ENCODE results near the gene DMPK. TPM values are rescaled to one million over a fixed set of nuclear protein-coding genes. Genes with fewer than 3 reads are reported as not detected.

DMPK gene
- total and polyA plus RNA-seq, 9 of the 15 experiments (the other 6 are each of a cell fraction or from before 2014, with no cell fraction given) = 0.24 to 31.3 (median 7.3) TPM

- TF ChIP-seq POLR2H (tag; IDR thresholded peaks at IDR 0.05; ENCODE audit: low read depth) (no peak), IRF9 (tag; IDR thresholded peaks at IDR 0.05) (no peak), MYNN (IDR thresholded peaks at IDR 0.05) (no peak), MYNN (CRISPR knock-in tag; IDR thresholded peaks at IDR 0.05) (no peak), BCOR (IDR thresholded peaks at IDR 0.05) (peak; percentile 49), HNRNPH1 (optimal IDR thresholded peaks at IDR 0.05; ENCODE audit: low read depth, low read length) (no peak), MAFF (IDR thresholded peaks at IDR 0.05; ENCODE audit: low read length) (no peak), TFE3 (CRISPR knock-in tag; IDR thresholded peaks at IDR 0.05) (peak; percentile 28; the same call in 1 of the 2 replicates), ARHGAP35 (IDR thresholded peaks at IDR 0.05; ENCODE audit: partially characterized antibody) (no peak)
Observed at GRCh38 chr19:45789035-45789786, 6.9 kb upstream of the DMPK start (continued).

Measured in K562 (cell line).